ENCODE results near the gene ASPHD2.

The ASPHD2 gene

DNA sequence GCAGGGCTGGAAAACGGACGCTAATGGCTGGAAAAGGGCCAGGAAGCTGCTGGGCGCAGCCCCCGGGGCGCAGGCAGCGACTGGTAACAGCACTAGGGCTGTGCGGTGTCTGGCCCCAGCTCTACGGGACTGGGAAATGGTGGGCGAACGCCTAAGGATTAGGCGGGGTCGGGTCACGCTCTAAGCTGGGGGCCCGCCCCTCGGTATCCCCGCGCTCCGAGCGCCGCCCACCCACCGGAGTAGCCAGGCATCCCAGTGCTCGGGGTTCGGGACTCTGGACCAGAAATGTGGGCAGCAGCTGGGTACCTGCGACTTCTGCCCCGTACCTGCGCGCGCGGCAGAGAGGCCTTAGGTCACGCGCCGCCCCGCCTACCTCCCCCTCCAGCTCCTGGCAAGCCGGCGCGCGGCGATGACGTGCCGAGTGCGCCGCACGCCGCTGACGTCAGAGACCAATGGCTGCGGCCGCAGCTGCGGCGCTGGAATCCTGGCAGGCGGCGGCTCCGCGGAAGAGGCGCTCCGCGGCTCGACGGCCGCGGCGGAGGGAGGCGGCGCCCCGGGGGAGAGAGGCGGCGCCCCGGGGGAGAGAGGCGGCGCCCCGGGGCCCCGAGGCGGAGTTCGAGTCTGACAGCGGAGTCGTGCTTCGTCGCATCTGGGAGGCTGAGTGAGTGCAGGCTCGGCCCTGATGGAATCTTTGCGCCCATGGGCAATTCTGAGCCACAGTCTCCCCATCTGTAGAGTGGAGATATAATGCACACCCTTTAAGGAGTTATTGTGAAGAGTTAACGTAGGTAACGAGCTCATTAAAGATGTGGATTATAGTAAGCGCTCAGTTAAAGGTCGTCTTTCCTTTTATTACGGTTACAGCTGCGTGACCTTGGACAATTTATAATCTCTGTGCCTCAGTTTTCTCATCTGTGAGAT, 54.6 kb downstream of the ASPHD2 start, which contains the start of the genes HPS4 and SRRD:
HPS4 (minus strand) TSS at position 345 of the 921 bp plus-strand sequence. CDS start 2,021 bp downstream, outside the sequence.
SRRD (plus strand) TSS at position 439 of the 921 bp plus-strand sequence; CDS start at position 453, 14 bp downstream.
- Histone ChIP-seq H3K9ac (ENCODE audit: low read length) (peak within 1 kb of the TSS; percentile 97), H3K27me3 (ENCODE audit: control insufficient read depth, insufficient read depth, low read length) (no peaks in the 10 kb centered on the region), H3K9me3 (ENCODE audit: control insufficient read depth, low read length) (no peaks in the 10 kb centered on the region), H3K4me3 (ENCODE audit: low read length) (peak within 1 kb of the TSS; percentile 85), H3K4me1 (ENCODE audit: control insufficient read depth, insufficient read depth, low read length) (peaks cover 33% of the 10 kb centered on the region), H3K36me3 (ENCODE audit: control insufficient read depth, insufficient read depth, low read length) (no peaks in the 10 kb centered on the region)

- no peaks in the 10 kb centered on the region for H3K27me3 ChIP-seq (ENCODE audit: control insufficient read depth, insufficient read depth, low read length)
- peak overlapping the region; percentile 97 for H3K9ac ChIP-seq (ENCODE audit: low read length)
- peaks cover 33% of the 10 kb centered on the region for H3K4me1 ChIP-seq (ENCODE audit: control insufficient read depth, insufficient read depth, low read length)
- no peaks in the 10 kb centered on the region for H3K9me3 ChIP-seq (ENCODE audit: control insufficient read depth, low read length)
- H3K36me3 ChIP-seq (ENCODE audit: control insufficient read depth, insufficient read depth, low read length), result no peaks in the 10 kb centered on the region
- H3K4me3 ChIP-seq (ENCODE audit: low read length), result peak overlapping the region; percentile 85
These were observed 55.3 kb downstream of the ASPHD2 start for GRCh38 chr22:26484360-26484706.

DNA sequence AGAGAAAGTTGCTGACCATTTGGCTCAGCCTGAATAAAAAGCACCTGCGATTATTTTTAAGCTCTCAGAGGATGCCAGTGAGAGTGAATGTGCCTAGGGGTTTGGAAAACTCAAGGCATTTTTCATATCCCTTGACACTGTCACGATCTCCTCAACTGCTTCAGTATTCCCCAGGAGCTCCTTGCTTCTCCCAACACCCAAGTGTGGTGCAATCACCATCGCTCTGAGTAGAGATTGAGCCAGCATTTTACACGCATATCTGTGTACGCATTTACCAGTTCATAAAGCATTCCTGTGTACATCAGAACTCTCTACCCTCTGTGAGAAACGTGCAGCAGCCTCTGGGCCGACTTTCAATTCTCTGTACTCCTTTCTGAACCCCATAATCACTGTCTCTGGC, 56.0 kb downstream of the ASPHD2 start:
- H3K9me3 ChIP-seq (ENCODE audit: control insufficient read depth, low read length), result no peaks in the 10 kb centered on the region
- peaks cover 27% of the 10 kb centered on the region for H3K4me1 ChIP-seq (ENCODE audit: control insufficient read depth, insufficient read depth, low read length)
- H3K27me3 ChIP-seq (ENCODE audit: control insufficient read depth, insufficient read depth, low read length), result no peaks in the 10 kb centered on the region
- H3K36me3 ChIP-seq (ENCODE audit: control insufficient read depth, insufficient read depth, low read length), result no peaks in the 10 kb centered on the region
- no peak overlapping the region for H3K4me3 ChIP-seq (ENCODE audit: low read length)
- peak overlapping the region; percentile 0 for H3K9ac ChIP-seq (ENCODE audit: low read length)

DNA sequence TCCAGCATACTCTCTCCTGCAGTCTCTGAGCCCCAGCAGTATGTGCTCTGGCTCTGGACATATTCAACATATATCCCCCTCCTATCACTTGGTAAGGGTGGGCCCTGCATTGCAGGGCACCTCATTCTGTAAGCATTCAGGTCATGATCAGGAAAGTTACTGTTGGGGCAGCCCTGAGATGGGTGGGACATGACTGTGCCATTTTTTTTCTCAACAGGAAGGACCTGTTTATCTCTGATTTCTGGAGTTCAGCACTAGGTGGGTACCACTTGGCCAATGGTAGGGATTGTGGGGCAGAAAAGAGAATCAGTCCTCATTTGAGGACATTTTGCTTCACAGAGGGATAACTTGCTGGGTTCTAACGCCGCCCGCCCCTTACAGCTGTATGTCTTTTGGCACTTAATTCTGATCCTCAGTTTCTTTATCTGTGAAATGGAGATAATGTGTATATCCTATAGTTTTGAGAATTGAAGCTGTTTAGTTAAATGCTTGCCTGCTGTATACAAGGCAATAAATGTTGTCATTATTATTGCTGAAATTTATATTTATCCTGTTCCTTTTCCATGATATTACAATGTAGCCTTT, 56.8 kb downstream of the ASPHD2 start:
- no peak overlapping the region for H3K4me3 ChIP-seq (ENCODE audit: low read length)
- H3K9ac ChIP-seq (ENCODE audit: low read length), result no peak overlapping the region
- H3K9me3 ChIP-seq (ENCODE audit: control insufficient read depth, low read length), result no peaks in the 10 kb centered on the region
- H3K4me1 ChIP-seq (ENCODE audit: control insufficient read depth, insufficient read depth, low read length), result peaks cover 18% of the 10 kb centered on the region
- H3K27me3 ChIP-seq (ENCODE audit: control insufficient read depth, insufficient read depth, low read length), result no peaks in the 10 kb centered on the region
- no peaks in the 10 kb centered on the region for H3K36me3 ChIP-seq (ENCODE audit: control insufficient read depth, insufficient read depth, low read length)

- no peaks in the 10 kb centered on the region for H3K36me3 ChIP-seq (ENCODE audit: control insufficient read depth, insufficient read depth, low read length)
- H3K4me1 ChIP-seq (ENCODE audit: control insufficient read depth, insufficient read depth, low read length), result peaks cover 16% of the 10 kb centered on the region
- no peaks in the 10 kb centered on the region for H3K27me3 ChIP-seq (ENCODE audit: control insufficient read depth, insufficient read depth, low read length)
- H3K4me3 ChIP-seq (ENCODE audit: low read length), result no peak overlapping the region
- no peak overlapping the region for H3K9ac ChIP-seq (ENCODE audit: low read length)
- no peaks in the 10 kb centered on the region for H3K9me3 ChIP-seq (ENCODE audit: control insufficient read depth, low read length)
These were observed 57.3 kb downstream of the ASPHD2 start for GRCh38 chr22:26486394-26486793.

- Histone ChIP-seq H3K9ac (ENCODE audit: low read length) (no peak overlapping the region), H3K27me3 (ENCODE audit: control insufficient read depth, insufficient read depth, low read length) (no peaks in the 10 kb centered on the region), H3K4me1 (ENCODE audit: control insufficient read depth, insufficient read depth, low read length) (peaks cover 10% of the 10 kb centered on the region), H3K9me3 (ENCODE audit: control insufficient read depth, low read length) (no peaks in the 10 kb centered on the region), H3K36me3 (ENCODE audit: control insufficient read depth, insufficient read depth, low read length) (peaks cover 8% of the 10 kb centered on the region), H3K4me3 (ENCODE audit: low read length) (no peak overlapping the region)
These were observed 58.9 kb downstream of the ASPHD2 start for GRCh38 chr22:26487996-26488395.

DNA sequence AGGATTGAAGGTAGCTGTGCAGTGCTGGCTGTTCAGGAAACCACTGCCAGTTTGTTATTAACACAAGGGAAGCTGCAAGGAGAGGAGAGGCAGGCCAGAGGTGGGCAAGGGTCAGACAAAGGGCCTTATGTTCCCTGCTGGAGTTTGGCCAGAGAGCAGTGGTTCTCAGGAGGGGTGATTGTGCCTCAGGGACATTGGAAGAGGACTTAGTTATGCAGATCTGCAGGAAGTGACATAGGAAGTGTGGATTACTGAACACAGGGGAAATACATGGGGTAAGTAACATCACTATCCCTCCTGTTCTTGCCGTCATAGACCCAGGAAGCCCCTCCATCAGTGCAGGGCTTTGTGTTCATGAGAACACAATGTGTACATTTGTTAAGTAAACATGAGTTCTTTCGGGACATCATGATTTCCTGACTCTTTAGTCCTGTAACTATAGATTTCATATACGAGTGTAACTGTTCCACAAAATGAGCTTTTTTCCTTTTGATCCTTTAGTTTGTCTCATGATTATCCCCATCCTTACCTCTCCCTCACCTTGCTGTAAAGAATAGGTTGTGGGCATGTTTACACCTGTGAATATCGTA, 60.5 kb downstream of the ASPHD2 start:
- Histone ChIP-seq H3K9ac (ENCODE audit: low read length) (no peak overlapping the region), H3K36me3 (ENCODE audit: control insufficient read depth, insufficient read depth, low read length) (peaks cover 8% of the 10 kb centered on the region), H3K4me3 (ENCODE audit: low read length) (no peak overlapping the region)

GRCh38 chr22:26492220-26492619, 63.2 kb downstream of the ASPHD2 start:
- Histone ChIP-seq H3K9me3 (ENCODE audit: control insufficient read depth, low read length) (no peaks in the 10 kb centered on the region), H3K4me1 (ENCODE audit: control insufficient read depth, insufficient read depth, low read length) (no peaks in the 10 kb centered on the region), H3K4me3 (ENCODE audit: low read length) (no peak overlapping the region), H3K9ac (ENCODE audit: low read length) (no peak overlapping the region), H3K27me3 (ENCODE audit: control insufficient read depth, insufficient read depth, low read length) (no peaks in the 10 kb centered on the region), H3K36me3 (ENCODE audit: control insufficient read depth, insufficient read depth, low read length) (peaks cover 11% of the 10 kb centered on the region)

More for the DNA sequence above, 60.5 kb downstream of the ASPHD2 start:
- Histone ChIP-seq H3K9me3 (ENCODE audit: control insufficient read depth, low read length) (no peaks in the 10 kb centered on the region), H3K27me3 (ENCODE audit: control insufficient read depth, insufficient read depth, low read length) (no peaks in the 10 kb centered on the region), H3K4me1 (ENCODE audit: control insufficient read depth, insufficient read depth, low read length) (peaks cover 2% of the 10 kb centered on the region)

DNA sequence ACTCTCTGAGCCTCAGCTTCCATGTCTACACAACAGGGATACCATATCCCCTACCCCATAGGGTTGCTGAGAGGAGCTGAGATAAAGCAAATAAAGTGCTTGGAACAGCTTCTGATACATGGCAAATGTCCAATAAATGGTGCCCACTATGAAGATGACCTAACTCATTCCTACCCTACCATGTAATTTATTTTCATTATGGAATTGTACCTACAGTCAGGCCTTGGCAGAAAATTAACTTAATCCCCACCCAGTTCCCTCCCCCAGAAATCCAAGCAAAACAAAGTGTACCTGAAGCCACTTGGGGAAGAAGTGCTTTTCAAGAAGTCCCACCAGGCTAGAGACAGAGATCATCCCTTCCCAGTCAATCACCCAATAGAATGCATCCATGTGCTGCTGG, 65.4 kb downstream of the ASPHD2 start:
- Histone ChIP-seq H3K9me3 (ENCODE audit: control insufficient read depth, low read length) (no peaks in the 10 kb centered on the region), H3K4me1 (ENCODE audit: control insufficient read depth, insufficient read depth, low read length) (no peaks in the 10 kb centered on the region), H3K9ac (ENCODE audit: low read length) (no peak overlapping the region), H3K36me3 (ENCODE audit: control insufficient read depth, insufficient read depth, low read length) (peaks cover 15% of the 10 kb centered on the region), H3K4me3 (ENCODE audit: low read length) (no peak overlapping the region), H3K27me3 (ENCODE audit: control insufficient read depth, insufficient read depth, low read length) (no peaks in the 10 kb centered on the region)
